Measurements from ENCODE around the gene SNAP91.
"Not testable (repeated sequence)": the region's sequence is repeated elsewhere in the genome, so short reads cannot be mapped to it uniquely, and the experiment has no call there.

DNA sequence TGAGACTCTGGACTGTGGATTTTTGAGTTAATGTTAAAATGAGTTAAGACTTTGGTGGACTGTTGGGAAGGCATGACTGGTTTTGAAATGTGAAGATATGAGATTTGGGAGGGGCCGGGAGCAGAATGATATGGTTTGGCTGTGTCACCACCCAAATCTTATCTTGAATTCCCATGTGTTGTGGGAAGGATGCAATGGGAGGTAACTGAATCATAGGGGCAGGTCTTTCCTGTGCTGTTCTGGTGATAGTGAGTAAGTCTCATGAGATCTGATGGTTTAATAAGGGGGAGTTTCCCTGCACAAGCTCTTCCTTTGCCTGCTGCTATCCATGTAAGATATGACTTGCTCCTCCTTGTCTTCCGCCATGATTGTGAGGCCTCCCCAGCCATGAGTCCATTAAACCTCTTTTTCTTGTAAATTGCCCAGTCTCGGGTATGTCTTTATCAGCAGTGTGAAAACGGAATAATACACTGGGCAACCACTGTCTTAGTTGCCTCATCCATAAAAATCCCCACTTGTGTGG, 137.2 kb downstream of the SNAP91 start:
- TF ChIP-seq CTCF, POLR2A, POLR2AphosphoS5 (IDR thresholded peaks at IDR 0.05): not testable (repeated sequence)
